ENCODE data around the gene DEPDC5. TPM values are rescaled to one million over a fixed set of nuclear protein-coding genes. Genes with fewer than 3 reads are reported as not detected.

Gene DEPDC5
- total and polyA plus RNA-seq, 2 of the 8 experiments (the other 6 are each of a cell fraction or from before 2014, with no cell fraction given), result 18.3 to 26.5 TPM

DNA sequence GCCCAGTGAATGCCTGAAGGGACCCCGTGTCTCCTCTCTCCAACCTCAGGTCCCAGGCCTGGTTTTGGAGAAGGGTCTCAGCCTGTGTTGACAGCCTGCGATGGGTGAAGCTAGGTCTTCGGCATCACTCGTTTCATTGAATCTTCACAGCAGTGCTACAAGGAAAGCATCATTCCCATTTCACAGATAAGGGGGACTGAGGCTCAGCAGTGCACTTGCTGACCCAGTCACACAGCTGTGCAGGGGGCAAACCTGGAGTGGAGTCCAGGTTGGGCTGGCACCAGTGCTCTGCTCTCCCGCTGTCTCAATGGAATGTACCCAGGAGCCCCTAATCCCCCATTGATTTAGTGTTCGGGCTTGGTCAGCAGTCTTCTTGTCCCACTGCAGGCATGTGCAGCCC lies 179.6 kb downstream of the DEPDC5 start:
- no peak overlapping the region for H3K23ac ChIP-seq (ENCODE audit: insufficient read length)
- H3K4me1 ChIP-seq (replicated peaks in 1 of 4; ENCODE audit: control insufficient read depth in 3 of 4, insufficient read depth in 4 of 4, low read length in 3 of 4), result no peaks in the 10 kb centered on the region
- H3K27ac ChIP-seq (ENCODE audit: low read depth, low read length), result no peak overlapping the region
- no peak overlapping the region for H3K9ac ChIP-seq (replicated peaks in 1 of 4; ENCODE audit: extremely low read depth in 1 of 4, low read depth in 3 of 4, low read length in 3 of 4)
- no peak overlapping the region for H4K8ac ChIP-seq (ENCODE audit: extremely low read depth, insufficient read depth, low read length)
- H3K4ac ChIP-seq (replicated peaks; ENCODE audit: insufficient read length, low read depth, low read length), result no peak overlapping the region
- no peak overlapping the region for H4K91ac ChIP-seq (replicated peaks; ENCODE audit: insufficient read length, low read length)
- H2BK5ac ChIP-seq (ENCODE audit: low read depth, low read length), result no peak overlapping the region
- 89% methylated on average over 6 of the region's 6 CpGs; no CpG with 5 or more reads in 1 of the 2 experiments for WGBS, 2 experiments (ENCODE audit: extremely low coverage in 1 of 2, insufficient coverage in 1 of 2, insufficient read length in 1 of 2, insufficient replicate concordance in 2 of 2, low coverage in 1 of 2, low lambda C conversion rate in 2 of 2, missing lambda C conversion rate in 1 of 2)
- TF ChIP-seq SIX5 (IDR thresholded peaks at IDR 0.05; ENCODE audit: low read depth, low read length) (no peak), KDM1A (IDR thresholded peaks at IDR 0.05; ENCODE audit: borderline replicate concordance, low read length) (0 out of 2 replicates have a peak, but pooled peaks have one; percentile 26)
- no peak overlapping the region for H3K18ac ChIP-seq (ENCODE audit: extremely low read depth, low read length)
- H2BK12ac ChIP-seq (ENCODE audit: low read depth, low read length), result no peak overlapping the region
- H3K79me1 ChIP-seq (ENCODE audit: low read depth, low read length), result no peaks in the 10 kb centered on the region
- no peak overlapping the region for H3K4me2 ChIP-seq (ENCODE audit: insufficient read depth in 1 of 2, low read depth in 2 of 2, low read length in 2 of 2)
- H2BK15ac ChIP-seq (ENCODE audit: low read length), result no peak overlapping the region
- H2AFZ ChIP-seq (ENCODE audit: low read length), result no peak overlapping the region
- H3K27me3 ChIP-seq (replicated peaks in 1 of 4; ENCODE audit: control insufficient read depth in 3 of 4, extremely low read depth in 1 of 4, insufficient read depth in 3 of 4, low read length in 3 of 4), result no peaks in the 10 kb centered on the region
- H3K36me3 ChIP-seq (ENCODE audit: control insufficient read depth in 2 of 4, insufficient read depth in 4 of 4, low read length in 3 of 4), result no peaks in the 10 kb centered on the region
- FAIRE-seq (no peak), DNase-seq (ENCODE audit: low read depth in 1 of 2, low spot score in 2 of 2) (no peak)
- H3K4me3 ChIP-seq (ENCODE audit: extremely low read depth in 1 of 4, insufficient read depth in 2 of 4, low read depth in 3 of 4, low read length in 4 of 4), result no peak overlapping the region
- ChIA-PET CTCF (ENCODE audit: partially characterized antibody) (interaction anchor here (1.0 to 1.4 kb wide), 2 partner anchors 37 to 61 kb away, joined by 3 to 4 read pairs; no protein-coding TSS in a partner anchor), POLR2A (ENCODE audit: partially characterized antibody) (interaction anchor here (0.7 to 3.0 kb wide), 5 partner anchors 10 to 75 kb away, joined by 3 to 12 read pairs (median 4); no protein-coding TSS in a partner anchor)
- H2AK5ac ChIP-seq (ENCODE audit: low read depth, low read length), result no peak overlapping the region
- H3K79me2 ChIP-seq (ENCODE audit: control insufficient read depth in 1 of 2, insufficient read depth in 2 of 2, low read length in 2 of 2), result no peaks in the 10 kb centered on the region
- no peak overlapping the region for H3K14ac ChIP-seq (ENCODE audit: insufficient read length)
- H4K20me1 ChIP-seq (replicated peaks in 1 of 2; ENCODE audit: control insufficient read depth in 1 of 2, insufficient read depth in 2 of 2, low read length in 2 of 2), result no peaks in the 10 kb centered on the region
- H3K23me2 ChIP-seq (ENCODE audit: low read depth, low read length), result no peaks in the 10 kb centered on the region
- no peak overlapping the region for H4K5ac ChIP-seq (ENCODE audit: insufficient read length, low read depth, low read length)
- no peak overlapping the region for H2BK120ac ChIP-seq (replicated peaks; ENCODE audit: low read depth, low read length)
- H2BK20ac ChIP-seq (ENCODE audit: low read length), result no peak overlapping the region
- no peaks in the 10 kb centered on the region for H3K9me3 ChIP-seq (ENCODE audit: insufficient read depth in 2 of 2, low read depth in 1 of 2, low read length in 1 of 2)
- H3K56ac ChIP-seq (replicated peaks; ENCODE audit: insufficient read length, low read depth, low read length), result no peak overlapping the region
